ENCODE data around the gene UBE2H.
"Not testable (repeated sequence)": the region's sequence is repeated elsewhere in the genome, so short reads cannot be mapped to it uniquely, and the experiment has no call there.

Gene UBE2H

GRCh38 chr7:129823143-129823542 lies 129.6 kb downstream of the UBE2H start:
- peaks cover 12% of the 10 kb centered on the region for H3K4me1 ChIP-seq (ENCODE audit: control insufficient read depth, insufficient read depth, low read length)
- H3K27ac ChIP-seq (ENCODE audit: low read length): not testable (repeated sequence)

GRCh38 chr7:129821476-129821875 lies 131.3 kb downstream of the UBE2H start:
- H3K4me1 ChIP-seq (ENCODE audit: control insufficient read depth, insufficient read depth, low read length): peaks cover 12% of the 10 kb centered on the region
- H3K27ac ChIP-seq (ENCODE audit: low read length): no peak overlapping the region
- no peak overlapping the region for H3K4me3 ChIP-seq (ENCODE audit: low read length in 2 of 2)
- no peaks in the 10 kb centered on the region for H3K27me3 ChIP-seq (ENCODE audit: control insufficient read depth in 1 of 2, insufficient read depth in 2 of 2, low read length in 2 of 2)
- H3K36me3 ChIP-seq (ENCODE audit: control insufficient read depth in 2 of 2, insufficient read depth in 2 of 2, low read length in 2 of 2): no peaks in the 10 kb centered on the region
- H3K9ac ChIP-seq (ENCODE audit: low read length in 2 of 2): no peak overlapping the region
- H3K9me3 ChIP-seq (ENCODE audit: control insufficient read depth in 2 of 2, low read length in 2 of 2): peaks cover 0 to 3% of the 10 kb centered on the region in 2 donors

More at GRCh38 chr7:129823143-129823542, 129.6 kb downstream of the UBE2H start:
- not testable (repeated sequence) for H3K36me3 ChIP-seq (ENCODE audit: control insufficient read depth in 2 of 2, insufficient read depth in 2 of 2, low read length in 2 of 2); H3K27me3 ChIP-seq (ENCODE audit: control insufficient read depth in 1 of 2, insufficient read depth in 2 of 2, low read length in 2 of 2); H3K9ac ChIP-seq (ENCODE audit: low read length in 2 of 2); H3K9me3 ChIP-seq (ENCODE audit: control insufficient read depth in 2 of 2, low read length in 2 of 2); H3K4me3 ChIP-seq (ENCODE audit: low read length in 2 of 2)

GRCh38 chr7:129816742-129817141 lies 136.0 kb downstream of the UBE2H start:
- Histone ChIP-seq H3K4me3 (ENCODE audit: low read length in 2 of 2) (no peak overlapping the region), H3K27me3 (ENCODE audit: control insufficient read depth in 1 of 2, insufficient read depth in 2 of 2, low read length in 2 of 2) (no peaks in the 10 kb centered on the region), H3K27ac (ENCODE audit: low read length) (no peak overlapping the region), H3K9ac (ENCODE audit: low read length in 2 of 2) (no peak overlapping the region), H3K9me3 (ENCODE audit: control insufficient read depth in 2 of 2, low read length in 2 of 2) (peaks cover 0 to 3% of the 10 kb centered on the region in 2 donors), H3K4me1 (ENCODE audit: control insufficient read depth, insufficient read depth, low read length) (no peaks in the 10 kb centered on the region), H3K36me3 (ENCODE audit: control insufficient read depth in 2 of 2, insufficient read depth in 2 of 2, low read length in 2 of 2) (no peaks in the 10 kb centered on the region)

GRCh38 chr7:129807863-129808262 lies 144.9 kb downstream of the UBE2H start:
- no peak overlapping the region for H3K4me3 ChIP-seq (ENCODE audit: low read length in 2 of 2)
- no peak overlapping the region for H3K27ac ChIP-seq (ENCODE audit: low read length)
- H3K9me3 ChIP-seq (ENCODE audit: control insufficient read depth in 2 of 2, low read length in 2 of 2): no peaks in the 10 kb centered on the region
- H3K9ac ChIP-seq (ENCODE audit: low read length in 2 of 2): no peak overlapping the region
- H3K27me3 ChIP-seq (ENCODE audit: control insufficient read depth in 1 of 2, insufficient read depth in 2 of 2, low read length in 2 of 2): peaks cover 0 to 2% of the 10 kb centered on the region in 2 donors
- no peaks in the 10 kb centered on the region for H3K4me1 ChIP-seq (ENCODE audit: control insufficient read depth, insufficient read depth, low read length)
- H3K36me3 ChIP-seq (ENCODE audit: control insufficient read depth in 2 of 2, insufficient read depth in 2 of 2, low read length in 2 of 2): no peaks in the 10 kb centered on the region

GRCh38 chr7:129804890-129805719 lies 147.7 kb downstream of the UBE2H start:
- H3K27ac ChIP-seq (ENCODE audit: low read length): no peak overlapping the region
- H3K36me3 ChIP-seq (ENCODE audit: control insufficient read depth in 2 of 2, insufficient read depth in 2 of 2, low read length in 2 of 2): no peaks in the 10 kb centered on the region
- H3K4me1 ChIP-seq (ENCODE audit: control insufficient read depth, insufficient read depth, low read length): no peaks in the 10 kb centered on the region
- peaks cover 0 to 6% of the 10 kb centered on the region in 2 donors for H3K27me3 ChIP-seq (ENCODE audit: control insufficient read depth in 1 of 2, insufficient read depth in 2 of 2, low read length in 2 of 2)
- no peak overlapping the region for H3K9ac ChIP-seq (ENCODE audit: low read length in 2 of 2)
- H3K4me3 ChIP-seq (ENCODE audit: low read length in 2 of 2): no peak overlapping the region
- no peaks in the 10 kb centered on the region for H3K9me3 ChIP-seq (ENCODE audit: control insufficient read depth in 2 of 2, low read length in 2 of 2)

GRCh38 chr7:129804111-129804889 lies 148.5 kb downstream of the UBE2H start:
- no peak overlapping the region for H3K9ac ChIP-seq (ENCODE audit: low read length in 2 of 2)
- H3K27me3 ChIP-seq (ENCODE audit: control insufficient read depth in 1 of 2, insufficient read depth in 2 of 2, low read length in 2 of 2): peaks cover 0 to 6% of the 10 kb centered on the region in 2 donors

GRCh38 chr7:129803546-129804081 lies 149.1 kb downstream of the UBE2H start:
- no peak overlapping the region for H3K9ac ChIP-seq (ENCODE audit: low read length in 2 of 2)
- no peak overlapping the region for H3K27ac ChIP-seq (ENCODE audit: low read length)
- H3K4me3 ChIP-seq (ENCODE audit: low read length in 2 of 2): no peak overlapping the region
- H3K27me3 ChIP-seq (ENCODE audit: control insufficient read depth in 1 of 2, insufficient read depth in 2 of 2, low read length in 2 of 2): peaks cover 0 to 6% of the 10 kb centered on the region in 2 donors
- H3K9me3 ChIP-seq (ENCODE audit: control insufficient read depth in 2 of 2, low read length in 2 of 2): no peaks in the 10 kb centered on the region
- H3K4me1 ChIP-seq (ENCODE audit: control insufficient read depth, insufficient read depth, low read length): no peaks in the 10 kb centered on the region
- H3K36me3 ChIP-seq (ENCODE audit: control insufficient read depth in 2 of 2, insufficient read depth in 2 of 2, low read length in 2 of 2): no peaks in the 10 kb centered on the region

More at GRCh38 chr7:129804111-129804889, 148.5 kb downstream of the UBE2H start:
- Histone ChIP-seq H3K27ac (ENCODE audit: low read length) (no peak overlapping the region), H3K4me1 (ENCODE audit: control insufficient read depth, insufficient read depth, low read length) (no peaks in the 10 kb centered on the region), H3K36me3 (ENCODE audit: control insufficient read depth in 2 of 2, insufficient read depth in 2 of 2, low read length in 2 of 2) (no peaks in the 10 kb centered on the region), H3K9me3 (ENCODE audit: control insufficient read depth in 2 of 2, low read length in 2 of 2) (no peaks in the 10 kb centered on the region), H3K4me3 (ENCODE audit: low read length in 2 of 2) (no peak overlapping the region)

GRCh38 chr7:129801882-129802281 lies 150.9 kb downstream of the UBE2H start:
- H3K27ac ChIP-seq (ENCODE audit: low read length): no peak overlapping the region
- peaks cover 0 to 6% of the 10 kb centered on the region in 2 donors for H3K27me3 ChIP-seq (ENCODE audit: control insufficient read depth in 1 of 2, insufficient read depth in 2 of 2, low read length in 2 of 2)
- H3K36me3 ChIP-seq (ENCODE audit: control insufficient read depth in 2 of 2, insufficient read depth in 2 of 2, low read length in 2 of 2): no peaks in the 10 kb centered on the region
- no peak overlapping the region for H3K4me3 ChIP-seq (ENCODE audit: low read length in 2 of 2)
- H3K4me1 ChIP-seq (ENCODE audit: control insufficient read depth, insufficient read depth, low read length): no peaks in the 10 kb centered on the region
- H3K9ac ChIP-seq (ENCODE audit: low read length in 2 of 2): no peak overlapping the region
- H3K9me3 ChIP-seq (ENCODE audit: control insufficient read depth in 2 of 2, low read length in 2 of 2): no peaks in the 10 kb centered on the region

- no peaks in the 10 kb centered on the region for H3K9me3 ChIP-seq (ENCODE audit: control insufficient read depth in 2 of 2, low read length in 2 of 2)
- H3K27me3 ChIP-seq (ENCODE audit: control insufficient read depth in 1 of 2, insufficient read depth in 2 of 2, low read length in 2 of 2): peaks cover 0 to 6% of the 10 kb centered on the region in 2 donors
- no peak overlapping the region for H3K4me3 ChIP-seq (ENCODE audit: low read length in 2 of 2)
- H3K27ac ChIP-seq (ENCODE audit: low read length): no peak overlapping the region
- H3K9ac ChIP-seq (ENCODE audit: low read length in 2 of 2): no peak overlapping the region
- H3K4me1 ChIP-seq (ENCODE audit: control insufficient read depth, insufficient read depth, low read length): no peaks in the 10 kb centered on the region
- H3K36me3 ChIP-seq (ENCODE audit: control insufficient read depth in 2 of 2, insufficient read depth in 2 of 2, low read length in 2 of 2): no peaks in the 10 kb centered on the region
Observed at GRCh38 chr7:129800901-129801300, 151.9 kb downstream of the UBE2H start.

GRCh38 chr7:129799350-129799955 lies 153.3 kb downstream of the UBE2H start:
- no peak overlapping the region for H3K27ac ChIP-seq (ENCODE audit: low read length)
- no peak overlapping the region for H3K4me3 ChIP-seq (ENCODE audit: low read length in 2 of 2)
- H3K36me3 ChIP-seq (ENCODE audit: control insufficient read depth in 2 of 2, insufficient read depth in 2 of 2, low read length in 2 of 2): no peaks in the 10 kb centered on the region
- H3K27me3 ChIP-seq (ENCODE audit: control insufficient read depth in 1 of 2, insufficient read depth in 2 of 2, low read length in 2 of 2): peaks cover 0 to 4% of the 10 kb centered on the region in 2 donors
- H3K9ac ChIP-seq (ENCODE audit: low read length in 2 of 2): no peak overlapping the region
- no peaks in the 10 kb centered on the region for H3K9me3 ChIP-seq (ENCODE audit: control insufficient read depth in 2 of 2, low read length in 2 of 2)
- no peaks in the 10 kb centered on the region for H3K4me1 ChIP-seq (ENCODE audit: control insufficient read depth, insufficient read depth, low read length)

All from stomach smooth muscle (tissue), 2 donors.